ENCODE results near the gene FGF18. TPM values are rescaled to one million over a fixed set of nuclear protein-coding genes. Genes with fewer than 3 reads are reported as not detected.

The FGF18 gene
- total and polyA plus RNA-seq, 9 of the 15 experiments (the other 6 are each of a cell fraction or from before 2014, with no cell fraction given), result 0.05 to 0.18 (median 0.11) TPM; not detected in 6

DNA sequence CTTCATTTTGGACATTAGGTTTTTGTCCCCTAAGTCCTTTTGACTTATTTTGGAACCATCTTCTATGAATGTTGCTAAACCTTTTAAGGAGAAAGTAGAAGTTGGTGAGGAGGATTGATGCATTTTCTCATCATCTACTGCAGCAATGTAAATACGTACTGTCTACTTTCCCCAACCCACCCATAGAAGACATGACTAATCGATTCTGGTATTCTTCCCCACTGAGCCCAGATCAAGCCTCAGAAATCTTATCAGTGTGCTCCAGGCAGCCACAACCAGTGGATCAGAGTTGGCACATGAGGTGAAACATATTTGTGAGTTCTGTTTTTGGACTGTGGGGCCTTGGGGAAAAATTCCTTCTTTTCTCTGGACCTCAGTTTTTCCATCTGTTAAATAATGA lies 57.7 kb downstream of the FGF18 start (continued):
- TF ChIP-seq ZBTB49 (CRISPR knock-in tag; IDR thresholded peaks at IDR 0.05; ENCODE audit: borderline replicate concordance), result no peak
- no peak for TF ChIP-seq POLR2H (tag; IDR thresholded peaks at IDR 0.05; ENCODE audit: low read depth)
- no peak for TF ChIP-seq POLR2B (IDR thresholded peaks at IDR 0.05; ENCODE audit: low read depth, partially characterized antibody)
- TF ChIP-seq ERF (CRISPR knock-in tag; IDR thresholded peaks at IDR 0.05), result no peak
- peak; percentile 47 for TF ChIP-seq CCNT2 (IDR thresholded peaks at IDR 0.05; ENCODE audit: borderline replicate concordance, extremely low read depth, insufficient read length, low read depth, low read length)
- TF ChIP-seq XRCC5 (IDR thresholded peaks at IDR 0.05; ENCODE audit: low read depth, low read length), result no peak
- TF ChIP-seq HDAC8 (tag; IDR thresholded peaks at IDR 0.05), result no peak
- TF ChIP-seq CREB3 (tag; conservative IDR thresholded peaks at IDR 0.05; ENCODE audit: low read depth), result no peak
- TF ChIP-seq, protein P1, sequence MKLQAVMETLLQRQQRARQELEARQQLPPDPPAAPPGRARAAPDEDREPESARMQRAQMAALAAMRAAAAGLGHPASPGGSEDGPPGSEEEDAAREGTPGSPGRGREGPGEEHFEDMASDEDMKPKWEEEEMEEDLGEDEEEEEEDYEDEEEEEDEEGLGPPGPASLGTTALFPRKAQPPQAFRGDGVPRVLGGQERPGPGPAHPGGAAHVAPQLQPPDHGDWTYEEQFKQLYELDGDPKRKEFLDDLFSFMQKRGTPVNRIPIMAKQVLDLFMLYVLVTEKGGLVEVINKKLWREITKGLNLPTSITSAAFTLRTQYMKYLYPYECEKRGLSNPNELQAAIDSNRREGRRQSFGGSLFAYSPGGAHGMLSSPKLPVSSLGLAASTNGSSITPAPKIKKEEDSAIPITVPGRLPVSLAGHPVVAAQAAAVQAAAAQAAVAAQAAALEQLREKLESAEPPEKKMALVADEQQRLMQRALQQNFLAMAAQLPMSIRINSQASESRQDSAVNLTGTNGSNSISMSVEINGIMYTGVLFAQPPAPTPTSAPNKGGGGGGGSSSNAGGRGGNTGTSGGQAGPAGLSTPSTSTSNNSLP (IDR thresholded peaks at IDR 0.05; ENCODE audit: borderline replicate concordance, low read depth, low read length), result peak; percentile 55; the same call in 1 of the 2 replicates
- TF ChIP-seq ARID1B (IDR thresholded peaks at IDR 0.05), result peak; percentile 85
- TF ChIP-seq, protein P2, sequence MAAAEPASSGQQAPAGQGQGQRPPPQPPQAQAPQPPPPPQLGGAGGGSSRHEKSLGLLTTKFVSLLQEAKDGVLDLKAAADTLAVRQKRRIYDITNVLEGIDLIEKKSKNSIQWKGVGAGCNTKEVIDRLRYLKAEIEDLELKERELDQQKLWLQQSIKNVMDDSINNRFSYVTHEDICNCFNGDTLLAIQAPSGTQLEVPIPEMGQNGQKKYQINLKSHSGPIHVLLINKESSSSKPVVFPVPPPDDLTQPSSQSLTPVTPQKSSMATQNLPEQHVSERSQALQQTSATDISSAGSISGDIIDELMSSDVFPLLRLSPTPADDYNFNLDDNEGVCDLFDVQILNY (CRISPR knock-in tag; IDR thresholded peaks at IDR 0.05), result no peak
- no peak for TF ChIP-seq ZNF316 (IDR thresholded peaks at IDR 0.05)
- TF ChIP-seq TRIM24 (IDR thresholded peaks at IDR 0.05), result 0 out of 4 replicates have a peak, but pooled peaks of 1 of the 2 experiments have one; percentile 20
- TF ChIP-seq ZNF707 (CRISPR knock-in tag; conservative IDR thresholded peaks at IDR 0.05), result no peak
- peak; percentile 70; the same call in 1 of the 2 replicates for TF ChIP-seq PML (IDR thresholded peaks at IDR 0.05; ENCODE audit: low read length)
- TF ChIP-seq NR3C1 (CRISPR knock-in tag; IDR thresholded peaks at IDR 0.05), result no peak
- TF ChIP-seq ZNF224 (CRISPR knock-in tag; IDR thresholded peaks at IDR 0.05), result no peak
- no peak for TF ChIP-seq NCOA6 (IDR thresholded peaks at IDR 0.05)
- TF ChIP-seq SNIP1 (IDR thresholded peaks at IDR 0.05; ENCODE audit: low read depth), result no peak
- no peak for TF ChIP-seq KAT7 (CRISPR knock-in tag; IDR thresholded peaks at IDR 0.05; ENCODE audit: borderline replicate concordance)
- peak; percentile 25; the same call in 1 of the 2 replicates for TF ChIP-seq FOSL1 (tag; conservative IDR thresholded peaks at IDR 0.05)
- TF ChIP-seq, protein P3, sequence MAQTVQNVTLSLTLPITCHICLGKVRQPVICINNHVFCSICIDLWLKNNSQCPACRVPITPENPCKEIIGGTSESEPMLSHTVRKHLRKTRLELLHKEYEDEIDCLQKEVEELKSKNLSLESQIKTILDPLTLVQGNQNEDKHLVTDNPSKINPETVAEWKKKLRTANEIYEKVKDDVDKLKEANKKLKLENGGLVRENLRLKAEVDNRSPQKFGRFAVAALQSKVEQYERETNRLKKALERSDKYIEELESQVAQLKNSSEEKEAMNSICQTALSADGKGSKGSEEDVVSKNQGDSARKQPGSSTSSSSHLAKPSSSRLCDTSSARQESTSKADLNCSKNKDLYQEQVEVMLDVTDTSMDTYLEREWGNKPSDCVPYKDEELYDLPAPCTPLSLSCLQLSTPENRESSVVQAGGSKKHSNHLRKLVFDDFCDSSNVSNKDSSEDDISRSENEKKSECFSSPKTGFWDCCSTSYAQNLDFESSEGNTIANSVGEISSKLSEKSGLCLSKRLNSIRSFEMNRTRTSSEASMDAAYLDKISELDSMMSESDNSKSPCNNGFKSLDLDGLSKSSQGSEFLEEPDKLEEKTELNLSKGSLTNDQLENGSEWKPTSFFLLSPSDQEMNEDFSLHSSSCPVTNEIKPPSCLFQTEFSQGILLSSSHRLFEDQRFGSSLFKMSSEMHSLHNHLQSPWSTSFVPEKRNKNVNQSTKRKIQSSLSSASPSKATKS (CRISPR knock-in tag; IDR thresholded peaks at IDR 0.05), result no peak
